ENCODE data around the gene OXGR1.

The OXGR1 gene

DNA sequence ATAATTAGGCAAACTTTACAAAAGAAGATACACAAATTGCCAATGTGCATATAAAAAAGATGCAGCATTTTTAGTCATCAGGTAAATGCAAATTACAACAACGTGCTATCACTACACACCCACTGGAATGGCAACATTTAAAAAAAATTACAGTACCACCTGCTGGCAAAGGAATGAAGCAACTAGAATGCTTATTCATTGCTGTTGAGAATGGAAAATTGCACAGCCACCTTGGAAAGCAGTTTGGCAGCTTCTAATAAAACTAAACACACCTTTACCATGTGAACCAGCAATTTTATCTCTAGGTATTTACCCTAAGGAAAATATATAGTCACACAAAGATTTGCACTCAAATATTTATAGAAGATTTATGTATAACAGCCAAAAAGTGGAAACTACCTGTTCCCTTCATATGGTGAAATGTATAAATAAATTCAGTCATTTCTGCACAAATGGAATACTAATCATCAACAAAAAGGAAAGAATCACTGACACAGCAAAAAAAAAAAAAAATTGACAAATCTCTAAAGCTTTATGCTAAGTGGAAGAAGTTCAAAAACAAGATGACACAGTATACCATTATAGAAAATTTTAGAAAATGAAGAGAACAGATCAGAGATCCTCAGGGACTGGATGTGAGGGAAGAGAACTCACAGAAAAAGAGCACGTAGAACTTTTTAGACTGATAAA lies 30.3 kb downstream of the OXGR1 start:
- DNase-seq: no peak

DNA sequence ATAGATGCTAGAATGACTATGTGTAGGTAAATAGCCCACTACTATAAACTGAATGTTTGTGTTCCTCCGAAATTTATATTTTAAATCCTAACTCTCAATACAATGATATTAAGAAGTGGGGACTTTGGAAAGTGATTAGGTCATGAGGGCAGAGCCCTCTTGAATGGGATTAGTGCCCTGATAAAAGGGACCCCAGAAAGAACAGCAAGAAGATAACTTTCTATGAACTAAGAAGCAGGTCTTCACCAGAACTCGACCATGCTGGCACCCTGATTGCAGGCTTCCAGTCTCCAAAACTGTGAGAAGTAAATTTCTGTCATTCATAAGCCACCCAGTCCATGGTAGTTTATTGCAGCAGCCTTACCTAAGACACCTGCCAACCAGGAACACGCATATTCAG lies 33.9 kb downstream of the OXGR1 start:
- DNase-seq: no peak

DNA sequence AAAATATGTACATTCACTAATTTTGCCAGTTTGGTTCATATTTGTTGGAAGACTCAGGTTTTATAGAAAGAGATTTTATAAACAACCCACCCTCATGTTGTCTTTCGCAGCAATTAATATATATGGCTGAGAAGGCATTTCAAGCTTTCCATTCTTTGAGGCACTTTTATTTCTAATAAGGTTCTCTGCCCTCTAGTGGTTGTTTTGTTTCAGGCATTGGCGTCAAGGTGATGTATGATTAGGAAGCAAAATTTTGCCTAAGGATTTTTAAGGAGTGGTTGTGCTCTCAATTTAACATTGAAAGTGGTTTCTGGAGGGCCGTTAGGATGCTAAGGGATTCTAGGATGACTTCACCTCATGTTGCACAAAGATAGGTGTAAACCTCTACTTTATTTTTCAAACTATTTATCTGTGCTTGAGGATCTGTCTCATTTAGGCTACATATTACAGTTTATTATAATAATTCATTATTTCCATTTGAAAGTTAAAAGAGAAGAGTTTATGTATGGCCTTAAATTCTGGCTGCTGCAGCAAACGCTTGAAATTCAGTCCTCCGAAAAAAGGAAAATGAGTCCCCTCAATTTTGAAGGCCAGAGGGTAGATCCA lies 35.9 kb downstream of the OXGR1 start:
- DNase-seq: peak; percentile 33

DNA sequence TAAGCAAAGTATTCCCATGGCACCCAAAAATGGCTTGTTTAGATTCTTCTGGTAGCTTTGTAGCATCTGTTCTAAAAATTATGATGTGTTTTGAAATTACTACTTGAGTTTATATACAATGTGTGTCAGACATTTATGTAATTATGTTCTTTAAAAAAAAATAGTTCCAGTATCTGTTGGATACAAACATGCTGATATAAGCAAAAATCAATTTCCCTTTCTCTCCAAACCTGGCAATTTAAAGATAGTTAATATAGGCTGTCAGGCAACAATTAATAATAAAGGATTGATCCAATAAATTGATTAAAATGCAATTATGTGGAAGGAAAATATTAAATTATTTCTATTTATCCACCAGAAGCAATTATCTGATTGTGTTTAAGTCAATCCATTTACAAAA lies 41.7 kb downstream of the OXGR1 start:
- DNase-seq: no peak

DNA sequence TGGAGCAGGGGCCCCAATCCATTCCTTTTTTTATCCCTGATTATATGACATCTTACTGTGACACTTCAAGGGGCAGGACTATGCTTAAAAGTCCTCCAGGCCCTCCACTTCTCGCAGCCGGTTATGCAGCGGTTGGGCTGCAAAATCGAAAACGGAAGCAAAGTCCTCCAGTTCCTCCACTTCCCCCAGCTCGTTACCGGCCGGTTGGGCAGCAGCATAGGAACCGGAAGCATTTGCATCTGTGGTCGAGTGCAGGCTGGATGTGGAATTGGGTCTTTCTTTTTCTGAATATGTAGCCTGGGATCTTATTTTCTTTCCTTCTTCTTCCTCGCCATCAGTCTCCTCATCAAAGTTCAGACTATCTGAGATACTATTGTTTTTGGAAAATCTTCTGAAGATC lies 46.1 kb downstream of the OXGR1 start:
- no peak for DNase-seq

DNA sequence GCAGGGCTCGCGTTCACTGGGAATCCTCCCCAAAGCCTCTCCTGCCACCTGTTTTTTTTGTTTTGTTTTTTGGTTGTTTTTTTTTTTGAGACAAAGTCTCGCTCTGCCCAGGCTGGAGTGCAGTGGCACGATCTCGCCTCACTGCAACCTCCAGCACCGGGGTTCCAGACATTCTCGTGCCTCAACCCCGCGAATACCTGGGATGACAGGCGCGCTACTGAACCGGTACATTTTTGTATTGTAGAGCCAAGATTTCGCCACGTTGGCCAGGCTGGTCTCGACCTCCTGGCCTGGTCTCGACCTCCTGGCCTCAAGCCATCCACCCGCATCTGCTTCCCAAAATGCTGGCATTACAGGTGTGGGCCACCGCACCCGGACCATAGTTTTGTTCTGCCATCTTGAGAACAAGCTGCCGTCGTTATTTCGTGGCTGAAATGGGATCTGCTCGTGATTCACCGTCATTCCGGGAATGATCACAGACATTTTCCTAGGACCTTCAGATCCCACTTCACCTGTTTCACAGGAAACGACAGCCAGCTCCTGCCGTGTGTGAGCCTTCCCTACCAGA lies 46.8 kb downstream of the OXGR1 start:
- no peak for DNase-seq

DNA sequence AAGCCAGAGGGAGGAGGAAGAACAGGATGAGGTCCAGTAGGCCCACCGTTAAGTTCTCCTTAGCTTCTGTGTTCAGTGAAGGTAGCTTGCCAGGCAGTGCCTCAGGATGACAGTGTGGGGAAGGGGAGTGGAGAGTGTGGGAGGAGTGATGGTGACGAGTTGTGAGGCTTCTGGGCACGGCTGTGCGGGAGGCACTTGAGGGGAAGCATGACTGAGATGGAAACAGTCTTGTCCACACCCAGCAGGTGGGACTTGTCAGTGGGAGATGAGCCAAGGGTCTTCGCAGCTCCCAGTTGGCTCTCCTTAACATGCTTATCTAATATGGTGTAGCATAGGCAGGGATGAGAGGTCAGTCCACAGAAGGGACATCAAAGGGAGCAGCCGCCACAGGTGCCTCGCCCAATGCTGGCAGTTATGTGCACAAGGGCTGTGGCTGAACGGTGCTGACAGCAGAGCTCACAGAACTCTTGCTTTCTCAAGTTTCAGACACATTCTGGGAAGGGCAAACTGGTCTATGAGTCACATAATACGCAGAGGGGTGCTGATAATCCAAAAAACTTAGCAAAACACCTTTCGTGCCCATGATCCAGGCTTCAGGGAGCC lies 47.5 kb downstream of the OXGR1 start:
- DNase-seq: no peak

DNA sequence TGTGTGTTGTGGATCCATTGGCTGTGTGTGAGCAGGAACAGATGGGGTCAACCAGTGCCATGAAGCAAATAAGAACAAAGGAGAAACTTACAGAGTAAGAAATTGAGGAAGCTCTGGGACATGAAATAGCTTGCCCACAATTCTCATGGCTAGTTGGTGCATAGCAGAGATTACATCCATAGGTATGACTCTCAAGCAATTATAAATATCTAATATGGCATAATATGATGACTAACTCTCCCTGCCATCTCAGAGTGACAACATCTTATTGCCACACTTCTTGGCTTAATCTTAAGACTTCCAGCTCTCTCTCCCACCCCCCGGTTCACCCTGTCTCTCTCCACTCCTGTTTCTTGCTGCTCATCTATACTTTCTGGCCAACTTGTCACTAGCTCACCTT lies 53.3 kb downstream of the OXGR1 start:
- no peak for DNase-seq

DNA sequence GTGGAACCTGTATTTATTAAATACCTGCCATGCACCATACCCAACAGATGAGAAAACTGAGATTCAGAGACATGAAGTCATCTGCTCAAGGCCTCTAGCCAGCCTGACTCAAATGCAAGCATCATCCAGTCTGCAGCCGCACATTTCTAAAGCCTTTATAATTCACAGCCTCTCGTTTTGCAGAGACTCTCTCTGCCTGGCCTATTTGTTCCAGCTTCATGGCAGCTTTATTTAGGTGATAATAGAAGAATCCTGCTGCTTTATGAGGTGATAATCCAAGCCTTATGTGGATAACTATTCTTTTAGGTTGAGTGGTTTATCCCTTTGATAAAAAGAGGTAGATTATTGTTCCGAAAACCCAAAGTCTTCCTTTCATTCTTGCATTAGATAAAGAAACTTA lies 58.4 kb downstream of the OXGR1 start:
- no peak for DNase-seq
